Kidney epithelial cell (primary cell): ENCODE results near the gene GMCL1. TPM values are rescaled to one million over a fixed set of nuclear protein-coding genes. Genes with fewer than 3 reads are reported as not detected.

ENCODE experiments used
- DNase-seq: peaks from one replicate; pipeline ENCODE4 v3.0.0-alpha.2; 2010; ENCODE audit warnings: low read depth
- H3K27me3 ChIP-seq: 2 replicates; pipeline ENCODE4 v1.6.0; 2011; ENCODE audit warnings: low read length; ENCODE audit not compliant: control insufficient read depth, insufficient read depth
- H3K36me3 ChIP-seq: 2 replicates; pipeline ENCODE4 v1.5.1; 2011; ENCODE audit warnings: low read length; ENCODE audit not compliant: control insufficient read depth, insufficient read depth
- H3K4me3 ChIP-seq: 2 replicates; pipeline ENCODE4 v1.5.1; 2011; ENCODE audit warnings: low read depth, mild to moderate bottlenecking, control low read depth, low read length
- CTCF ChIP-seq: IDR thresholded peaks from 2 replicates; pipeline ENCODE4 v1.5.1; 2011; ENCODE audit warnings: mild to moderate bottlenecking, moderate library complexity, low read length, control low read depth, inconsistent platforms; ENCODE audit not compliant: insufficient read depth, poor library complexity, severe bottlenecking
- total RNA-seq: library from RNA; depleted of rRNA; stranded (reverse); fragments of >200 nt; gene quantifications from 2 replicates; pipeline ENCODE4 v1.2.3, GENCODE V29; 2015

The GMCL1 gene
- total RNA-seq, 1 donor from 2014 or later = 12.2 TPM

DNA sequence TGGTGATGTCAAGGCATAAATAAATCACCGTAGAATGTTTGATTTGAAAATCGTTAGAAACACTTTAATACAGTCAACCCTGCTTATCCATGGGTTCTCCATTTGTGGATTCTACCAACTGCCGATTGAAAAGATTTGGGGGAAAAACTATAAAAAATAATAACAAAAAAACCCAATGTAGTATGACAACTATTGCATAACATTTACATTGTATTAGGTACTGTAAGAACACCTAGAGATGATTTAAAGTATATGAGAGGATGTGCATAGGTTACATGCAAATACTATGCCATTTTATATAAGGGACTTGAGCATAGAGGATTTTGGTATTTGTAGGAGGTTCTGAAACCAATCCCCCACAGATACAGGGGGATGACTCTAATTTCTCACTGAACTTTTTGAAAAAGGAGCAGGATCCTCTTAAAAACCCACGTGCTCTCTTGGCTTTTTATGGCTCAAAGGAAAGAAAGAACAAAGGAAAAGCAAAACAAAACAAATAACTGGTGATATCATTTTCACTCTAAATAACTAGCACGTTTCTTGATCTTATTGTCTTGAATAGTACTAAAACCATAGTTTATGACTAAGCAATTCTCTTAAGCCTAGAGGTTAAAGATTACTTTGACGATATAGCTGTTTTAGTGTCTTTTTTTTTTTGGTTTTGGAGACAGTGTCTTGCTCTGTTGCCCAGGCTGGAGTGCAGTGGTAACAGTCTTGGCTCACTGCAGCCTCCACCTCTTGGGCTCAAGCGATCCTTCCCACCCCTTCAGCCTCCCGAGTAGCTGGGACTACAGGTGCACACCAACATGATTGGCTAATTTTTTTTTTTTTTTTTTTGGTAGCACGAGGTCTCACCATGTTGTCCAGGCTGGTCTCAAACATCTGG is 17.0 kb downstream of the GMCL1 start:
- no peak overlapping the region for H3K4me3 ChIP-seq
- H3K36me3 ChIP-seq = peaks cover 2% of the 10 kb centered on the region
- TF ChIP-seq CTCF = no peak
- no peak for DNase-seq
- no peaks in the 10 kb centered on the region for H3K27me3 ChIP-seq

- DNase-seq = no peak
- Histone ChIP-seq H3K4me3 (no peak overlapping the region), H3K27me3 (no peaks in the 10 kb centered on the region), H3K36me3 (peaks cover 2% of the 10 kb centered on the region)
- no peak for TF ChIP-seq CTCF
Measured at GRCh38 chr2:69847068-69847828, 17.8 kb downstream of the GMCL1 start.

- Histone ChIP-seq H3K4me3 (no peak overlapping the region), H3K36me3 (peaks cover 2% of the 10 kb centered on the region), H3K27me3 (no peaks in the 10 kb centered on the region)
- no peak for TF ChIP-seq CTCF
- no peak for DNase-seq
Measured at GRCh38 chr2:69848186-69848790, 18.8 kb downstream of the GMCL1 start.

DNA sequence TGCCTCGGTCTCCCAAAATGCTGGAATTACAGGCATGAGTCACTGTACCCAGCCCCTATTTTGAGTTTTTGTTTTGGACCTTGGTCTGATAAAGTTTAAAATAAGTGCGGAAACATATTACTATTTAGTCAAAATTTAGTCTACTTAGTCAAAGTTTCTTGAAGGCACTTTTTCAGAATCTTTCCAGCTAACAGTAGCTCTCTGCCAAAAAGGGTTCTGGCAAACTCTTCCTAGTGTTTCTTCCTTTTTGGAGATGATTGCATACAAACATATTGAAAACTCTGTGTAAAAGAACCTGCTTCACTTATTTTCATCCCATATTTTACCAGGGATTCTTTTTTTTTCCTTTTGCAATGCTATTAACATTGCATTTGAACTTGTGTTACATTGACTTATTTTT is 28.8 kb downstream of the GMCL1 start:
- Histone ChIP-seq H3K4me3 (no peak overlapping the region), H3K36me3 (no peaks in the 10 kb centered on the region), H3K27me3 (no peaks in the 10 kb centered on the region)
- no peak for TF ChIP-seq CTCF
- no peak for DNase-seq

DNA sequence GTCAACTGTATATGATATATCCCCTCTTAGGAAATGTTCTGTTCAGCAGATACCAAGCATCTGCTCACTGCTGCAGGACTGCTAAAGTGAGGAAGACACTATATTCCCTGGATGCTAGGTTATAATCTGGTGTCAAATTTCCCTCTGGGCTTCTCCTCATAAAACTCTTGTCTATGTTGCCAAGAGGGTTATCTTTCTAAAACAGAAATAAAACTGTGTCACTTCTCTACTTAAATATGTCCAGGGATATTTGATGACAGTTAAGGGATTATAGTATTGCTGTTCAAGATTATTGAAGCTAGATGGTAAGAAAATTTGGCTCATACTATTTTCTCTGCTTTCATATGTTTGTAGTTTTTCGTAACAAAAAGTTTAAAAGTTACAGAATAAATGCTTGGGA is 33.8 kb downstream of the GMCL1 start:
- Histone ChIP-seq H3K36me3 (no peaks in the 10 kb centered on the region), H3K4me3 (no peak overlapping the region), H3K27me3 (no peaks in the 10 kb centered on the region)
- TF ChIP-seq CTCF = no peak
- DNase-seq = no peak
